ENCODE data around the gene ATG7.

ATG7 gene

GRCh38 chr3:11555881-11556633 lies 283.9 kb downstream of the ATG7 start:
- no peak overlapping the region for H3K4me3 ChIP-seq (ENCODE audit: low read depth, low read length)
- TF ChIP-seq CTCF (IDR thresholded peaks at IDR 0.05; ENCODE audit: control insufficient read depth, extremely low read depth, insufficient read depth), result no peak
- no peak for DNase-seq (ENCODE audit: low read depth)

DNA sequence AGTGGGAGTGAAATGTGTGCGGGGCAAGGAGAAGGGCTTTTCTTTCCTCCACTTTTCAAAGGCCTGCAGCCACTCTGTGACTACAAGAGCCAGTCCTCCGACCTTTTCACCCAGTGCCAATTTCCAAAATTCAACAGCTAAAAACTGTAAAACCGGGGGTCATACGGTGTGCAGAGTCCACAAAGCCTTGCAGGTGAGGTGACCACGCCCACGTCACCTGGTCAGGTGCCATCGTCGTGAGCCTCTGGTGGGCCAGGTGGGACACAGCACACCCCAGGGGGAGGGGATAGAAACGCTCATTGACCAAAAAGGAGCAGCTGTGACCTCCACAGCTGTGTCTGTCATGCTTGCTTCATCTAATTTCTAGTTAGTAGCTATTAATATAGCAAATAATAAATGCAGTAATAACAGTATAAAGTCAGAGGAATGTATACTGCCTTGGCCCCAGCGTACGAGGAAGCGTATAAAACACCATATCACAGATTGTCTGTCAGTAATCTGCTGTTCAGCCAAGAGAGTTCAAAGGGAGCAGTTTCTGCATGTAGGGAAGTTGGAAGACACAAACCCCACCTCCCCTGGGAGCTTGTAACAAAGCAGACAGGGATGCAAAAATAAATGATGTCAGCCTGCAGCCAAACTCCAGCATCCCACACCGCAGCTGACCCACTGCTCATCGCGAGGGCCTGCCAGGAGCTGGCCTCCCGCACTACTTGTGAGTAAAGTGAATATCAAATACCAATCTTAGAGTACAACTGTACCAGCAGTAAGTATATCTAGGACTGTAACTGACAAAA lies 284.9 kb downstream of the ATG7 start:
- DNase-seq (ENCODE audit: low read depth), result no peak
- no peak for TF ChIP-seq CTCF (IDR thresholded peaks at IDR 0.05; ENCODE audit: control insufficient read depth, extremely low read depth, insufficient read depth)
- no peak overlapping the region for H3K4me3 ChIP-seq (ENCODE audit: low read depth, low read length)

DNA sequence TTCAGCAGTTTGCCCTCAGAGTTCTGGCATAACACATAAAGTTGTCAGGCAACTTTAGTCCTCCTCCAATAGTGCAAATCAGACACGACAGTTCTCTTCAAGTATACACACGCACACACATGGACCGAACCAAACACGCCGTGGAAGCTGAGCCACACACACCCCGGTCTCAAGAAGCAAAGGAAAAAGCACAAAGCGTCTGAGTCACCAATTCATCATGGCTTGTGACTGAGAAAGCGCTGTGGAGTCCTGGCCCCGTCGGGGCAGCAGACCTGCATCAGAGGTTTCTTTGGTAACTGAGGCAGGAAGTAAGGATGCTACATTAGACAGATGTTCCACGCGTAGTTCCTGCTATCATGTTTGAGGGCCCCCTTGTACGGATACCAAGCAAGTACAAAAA lies 285.8 kb downstream of the ATG7 start:
- TF ChIP-seq CTCF (IDR thresholded peaks at IDR 0.05; ENCODE audit: control insufficient read depth, extremely low read depth, insufficient read depth), result no peak
- DNase-seq (ENCODE audit: low read depth), result no peak
- H3K4me3 ChIP-seq (ENCODE audit: low read depth, low read length), result no peak overlapping the region

DNA sequence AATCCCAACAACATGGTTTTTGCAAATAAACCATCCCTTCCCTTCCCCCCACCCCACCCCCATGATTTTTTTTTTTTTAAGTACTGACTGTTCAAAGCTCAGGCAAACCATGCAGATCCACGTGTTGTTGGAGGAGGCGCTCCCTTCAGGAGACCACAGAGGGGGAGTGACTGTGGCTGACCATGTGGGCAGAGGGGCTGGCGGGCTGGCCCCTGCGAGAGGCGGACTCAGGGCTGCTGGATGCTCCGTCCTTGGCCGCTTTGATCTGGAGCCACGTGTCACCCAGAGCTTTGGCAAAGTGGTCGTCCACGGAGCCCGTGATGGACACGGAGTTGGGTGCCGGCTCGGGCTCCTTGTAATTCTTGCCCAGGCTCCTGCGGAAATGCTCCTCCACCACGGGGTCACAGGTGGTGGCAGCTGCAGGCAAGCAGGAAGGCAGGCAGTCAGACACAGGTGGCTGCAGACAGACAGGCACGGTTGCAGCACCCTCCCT lies 286.3 kb downstream of the ATG7 start:
- DNase-seq (ENCODE audit: low read depth), result no peak
- no peak for TF ChIP-seq CTCF (IDR thresholded peaks at IDR 0.05; ENCODE audit: control insufficient read depth, extremely low read depth, insufficient read depth)

DNA sequence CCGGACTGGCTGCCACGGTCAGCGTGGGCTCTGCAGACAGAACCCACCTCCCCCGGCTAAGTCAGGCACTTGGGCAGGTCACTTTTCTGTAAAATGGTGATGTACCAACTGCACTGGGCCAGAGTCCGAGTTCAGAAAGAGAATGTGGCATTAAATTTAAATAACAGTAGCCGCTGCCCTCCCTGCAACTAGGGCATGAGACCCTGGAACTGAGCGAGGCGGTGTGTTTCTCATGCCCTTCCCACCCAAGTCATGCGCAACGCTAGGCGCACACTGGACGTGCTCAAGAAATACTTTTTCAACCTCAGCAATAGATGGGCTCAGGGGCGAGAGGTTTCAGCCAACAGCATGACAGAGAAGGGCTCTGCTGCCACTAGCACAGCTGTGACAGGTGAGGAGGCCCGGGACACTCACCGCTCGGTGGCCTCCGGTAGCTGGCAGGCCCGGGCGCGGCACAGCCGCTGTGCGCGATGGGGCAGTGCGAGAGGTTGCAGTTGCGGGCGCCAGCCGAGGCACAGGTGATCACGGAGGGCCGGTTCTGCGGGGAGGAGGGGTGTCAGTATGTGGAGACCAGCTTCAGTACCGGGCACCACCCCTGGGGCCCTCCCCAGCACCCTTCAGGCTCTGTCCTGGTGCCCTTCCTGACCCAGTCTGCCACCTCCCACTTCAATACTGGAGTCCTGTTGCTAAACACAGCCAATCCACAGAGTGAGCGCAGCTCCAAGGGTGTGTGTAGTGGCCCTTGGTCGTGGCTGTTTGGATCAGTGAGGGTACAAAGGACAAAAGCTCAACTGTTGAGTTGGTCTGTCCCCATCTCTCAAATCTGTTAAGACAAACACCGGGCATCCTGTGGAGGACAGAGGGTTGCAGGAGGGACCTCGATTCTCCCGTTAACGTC lies 287.0 kb downstream of the ATG7 start:
- H3K4me3 ChIP-seq (ENCODE audit: low read depth, low read length), result no peak overlapping the region
- no peak for TF ChIP-seq CTCF (IDR thresholded peaks at IDR 0.05; ENCODE audit: control insufficient read depth, extremely low read depth, insufficient read depth)
- no peak for DNase-seq (ENCODE audit: low read depth)

More for the DNA sequence above, 286.3 kb downstream of the ATG7 start:
- H3K4me3 ChIP-seq (ENCODE audit: low read depth, low read length), result no peak overlapping the region

DNA sequence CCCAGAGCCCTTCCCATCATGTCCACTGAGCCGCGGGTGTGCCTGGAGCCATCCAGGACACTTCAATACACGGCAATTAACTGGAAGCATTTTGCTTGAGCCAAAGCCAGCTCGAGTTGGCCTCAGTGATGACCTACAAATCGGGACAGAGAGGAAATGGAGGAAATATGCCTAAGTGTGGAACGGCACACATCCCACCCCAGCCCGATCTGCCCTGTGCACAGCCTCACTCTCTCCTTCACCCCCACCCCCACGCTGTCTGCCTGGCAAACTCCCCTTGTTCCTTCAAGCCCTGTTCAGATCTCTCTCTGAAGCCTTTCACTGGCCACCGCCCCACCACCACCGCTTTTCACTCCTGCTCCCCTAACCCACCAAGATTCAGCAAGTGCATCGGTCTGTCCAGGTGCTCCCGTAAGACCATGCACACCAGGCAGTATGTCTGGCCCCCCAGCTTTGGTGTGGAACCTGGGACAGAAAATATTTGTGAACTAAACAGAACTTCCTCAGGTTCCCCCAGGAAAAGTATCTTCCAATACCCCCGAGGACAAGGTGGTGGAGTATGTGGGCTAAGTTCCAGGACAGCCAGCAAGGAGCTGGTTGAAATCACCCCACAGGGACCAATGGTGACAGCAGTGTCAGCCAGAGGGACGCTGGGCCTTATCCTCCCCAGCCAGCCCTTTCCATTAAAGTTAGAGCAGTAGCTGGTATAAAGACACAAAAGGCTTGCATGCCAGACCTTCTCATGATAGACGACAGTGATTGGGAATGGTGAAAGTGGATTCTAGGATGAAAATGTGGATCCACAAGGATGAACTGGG lies 287.8 kb downstream of the ATG7 start:
- no peak for DNase-seq (ENCODE audit: low read depth)
- no peak for TF ChIP-seq CTCF (IDR thresholded peaks at IDR 0.05; ENCODE audit: control insufficient read depth, extremely low read depth, insufficient read depth)
- no peak overlapping the region for H3K4me3 ChIP-seq (ENCODE audit: low read depth, low read length)
